ENCODE results near the gene AKTIP.

Gene AKTIP

DNA sequence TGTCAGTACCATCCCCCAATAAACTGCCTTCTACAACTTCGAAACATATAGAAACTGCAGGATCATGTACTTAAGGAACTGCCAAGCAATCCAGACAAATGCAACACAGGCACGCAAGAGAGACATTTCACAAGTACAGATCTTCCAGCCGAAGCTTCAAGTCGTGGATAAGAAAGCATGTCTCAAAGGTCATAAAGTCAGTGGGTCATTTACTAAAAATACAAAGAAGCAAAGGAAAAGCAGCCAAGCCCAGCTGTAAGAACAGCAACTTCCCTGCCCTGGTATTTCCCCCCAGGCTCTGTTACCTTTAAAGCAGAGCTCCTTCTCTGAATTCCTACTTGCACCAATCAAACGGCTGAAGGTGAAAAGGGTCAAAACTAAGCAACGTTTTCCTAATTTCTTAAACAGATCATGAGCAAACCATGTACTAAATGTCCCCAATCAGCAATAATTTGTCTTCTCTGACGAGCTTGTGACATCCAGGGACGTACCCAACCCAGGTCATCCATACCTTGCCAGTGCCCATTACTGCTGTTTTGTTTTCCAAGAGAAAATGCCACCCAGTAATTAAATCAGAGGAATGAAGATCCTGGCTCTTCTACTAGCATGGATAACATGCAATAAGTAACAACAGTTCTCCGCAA is 1.7 kb downstream of the AKTIP start:
- no peak overlapping the region for H3K27ac ChIP-seq (ENCODE audit: low read depth, low read length)
- 71% methylated on average over 9 of the region's 9 CpGs for WGBS

DNA sequence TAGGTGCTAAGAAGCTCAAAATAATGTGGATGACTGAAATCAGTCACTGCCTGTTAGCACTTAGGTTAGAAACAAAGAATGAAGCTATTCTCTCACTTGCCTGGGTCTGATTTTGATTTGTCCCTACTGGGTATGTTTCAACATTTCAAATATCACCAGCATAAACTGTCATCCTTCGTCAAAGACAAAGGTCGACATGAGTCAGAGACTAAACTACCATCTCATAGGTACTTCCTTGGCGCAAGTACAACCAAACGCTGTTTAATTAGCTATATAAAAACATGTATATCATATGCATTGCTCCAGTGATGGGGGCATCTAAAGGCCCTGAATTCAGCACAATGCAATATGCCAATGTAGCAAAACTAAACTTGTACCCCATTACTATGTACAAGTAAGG is 4.0 kb downstream of the AKTIP start:
- Histone ChIP-seq H3K4me1 (ENCODE audit: insufficient read depth, low read length) (peaks cover 10% of the 10 kb centered on the region), H3K4me3 (ENCODE audit: low read length) (no peak overlapping the region), H3K9ac (ENCODE audit: low read depth, low read length) (no peak overlapping the region), H3K36me3 (ENCODE audit: insufficient read depth, low read length) (peaks cover 48% of the 10 kb centered on the region), H3K27ac (ENCODE audit: low read depth, low read length) (no peak overlapping the region), H3K9me3 (ENCODE audit: insufficient read depth, low read depth, low read length) (no peaks in the 10 kb centered on the region), H3K27me3 (ENCODE audit: insufficient read depth, low read length) (no peaks in the 10 kb centered on the region)
- 87% methylated on average over 3 of the region's 4 CpGs for WGBS

More for the DNA sequence above, 1.7 kb downstream of the AKTIP start:
- Histone ChIP-seq H3K36me3 (ENCODE audit: insufficient read depth, low read length) (peaks cover 24% of the 10 kb centered on the region), H3K9me3 (ENCODE audit: insufficient read depth, low read depth, low read length) (no peaks in the 10 kb centered on the region), H3K4me1 (ENCODE audit: insufficient read depth, low read length) (peaks cover 18% of the 10 kb centered on the region), H3K27me3 (ENCODE audit: insufficient read depth, low read length) (no peaks in the 10 kb centered on the region), H3K9ac (ENCODE audit: low read depth, low read length) (no peak overlapping the region), H3K4me3 (ENCODE audit: low read length) (peak overlapping the region; percentile 96)

DNA sequence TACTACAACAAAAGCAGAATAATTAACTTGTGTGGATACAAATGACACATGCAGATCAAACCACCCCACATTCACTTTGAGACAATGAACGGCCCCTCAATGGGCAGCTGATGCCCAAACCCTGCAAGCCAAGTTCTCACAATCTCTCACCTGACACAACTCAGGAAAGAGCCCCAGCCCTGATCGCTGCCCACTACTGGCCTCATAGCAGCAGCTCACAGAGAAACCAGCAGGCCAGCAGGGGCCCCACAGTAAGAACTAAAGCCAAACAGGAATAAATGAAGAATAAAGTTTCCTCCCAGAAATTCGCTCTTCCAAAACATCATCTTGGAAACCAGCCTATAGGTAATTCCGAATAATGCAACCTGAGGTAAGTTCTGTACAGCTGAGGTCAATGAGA is 7.7 kb downstream of the AKTIP start:
- Histone ChIP-seq H3K4me3 (ENCODE audit: low read length) (no peak overlapping the region), H3K4me1 (ENCODE audit: insufficient read depth, low read length) (no peaks in the 10 kb centered on the region), H3K36me3 (ENCODE audit: insufficient read depth, low read length) (peaks cover 83% of the 10 kb centered on the region), H3K27ac (ENCODE audit: low read depth, low read length) (no peak overlapping the region), H3K9ac (ENCODE audit: low read depth, low read length) (no peak overlapping the region), H3K27me3 (ENCODE audit: insufficient read depth, low read length) (no peaks in the 10 kb centered on the region), H3K9me3 (ENCODE audit: insufficient read depth, low read depth, low read length) (no peaks in the 10 kb centered on the region)
- 94% methylated on average over 4 of the region's 4 CpGs for WGBS

DNA sequence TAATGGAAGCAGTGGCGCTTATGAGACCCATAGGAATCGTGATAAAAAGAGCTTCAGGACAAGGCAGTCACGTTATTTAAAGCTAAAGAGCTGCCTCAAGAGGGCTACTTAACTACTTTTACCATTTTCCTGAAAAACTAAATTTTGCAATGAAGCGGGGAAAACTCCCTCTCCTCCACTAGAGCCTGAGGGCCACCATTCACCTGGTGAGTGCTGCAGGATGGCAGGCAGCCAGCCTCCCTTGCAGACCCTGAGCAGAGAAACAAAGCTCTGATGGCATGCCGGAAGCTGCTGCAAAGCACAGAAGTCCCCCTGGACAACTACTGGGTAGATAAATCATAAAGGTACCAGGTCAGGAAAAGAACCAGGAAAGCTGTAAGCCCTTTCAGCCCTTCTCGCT is 8.4 kb downstream of the AKTIP start:
- Histone ChIP-seq H3K9ac (ENCODE audit: low read depth, low read length) (no peak overlapping the region), H3K36me3 (ENCODE audit: insufficient read depth, low read length) (peaks cover 90% of the 10 kb centered on the region), H3K4me3 (ENCODE audit: low read length) (no peak overlapping the region)

DNA sequence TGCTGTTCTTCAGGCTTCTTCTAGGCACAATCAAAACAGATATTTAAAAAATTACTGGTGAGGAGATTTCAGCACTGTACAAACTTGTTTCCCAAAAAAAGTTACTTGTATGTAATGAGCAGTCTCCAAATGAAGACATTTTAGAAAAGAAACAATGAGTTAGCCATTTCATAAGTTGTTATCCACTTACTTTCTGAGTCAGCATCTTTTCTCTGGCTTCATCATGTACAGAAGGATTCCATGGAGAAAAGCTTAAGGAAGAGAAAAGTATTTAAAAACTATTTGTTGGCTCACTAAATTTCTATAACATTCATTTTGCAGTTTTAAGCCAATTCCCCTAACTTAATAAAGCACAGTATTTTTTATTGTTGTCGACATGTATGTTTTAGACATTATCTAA is 10.5 kb downstream of the AKTIP start:
- peaks cover 93% of the 10 kb centered on the region for H3K36me3 ChIP-seq (ENCODE audit: insufficient read depth, low read length)
- WGBS, result no CpG with 5 or more reads among the region's 1 CpG
- H3K27me3 ChIP-seq (ENCODE audit: insufficient read depth, low read length), result no peaks in the 10 kb centered on the region
- no peak overlapping the region for H3K27ac ChIP-seq (ENCODE audit: low read depth, low read length)
- H3K4me3 ChIP-seq (ENCODE audit: low read length), result no peak overlapping the region
- H3K9me3 ChIP-seq (ENCODE audit: insufficient read depth, low read depth, low read length), result no peaks in the 10 kb centered on the region
- H3K9ac ChIP-seq (ENCODE audit: low read depth, low read length), result no peak overlapping the region
- H3K4me1 ChIP-seq (ENCODE audit: insufficient read depth, low read length), result no peaks in the 10 kb centered on the region

More for the DNA sequence above, 8.4 kb downstream of the AKTIP start:
- Histone ChIP-seq H3K27me3 (ENCODE audit: insufficient read depth, low read length) (no peaks in the 10 kb centered on the region), H3K4me1 (ENCODE audit: insufficient read depth, low read length) (no peaks in the 10 kb centered on the region), H3K27ac (ENCODE audit: low read depth, low read length) (no peak overlapping the region), H3K9me3 (ENCODE audit: insufficient read depth, low read depth, low read length) (no peaks in the 10 kb centered on the region)
- 98% methylated on average over 6 of the region's 6 CpGs for WGBS

DNA sequence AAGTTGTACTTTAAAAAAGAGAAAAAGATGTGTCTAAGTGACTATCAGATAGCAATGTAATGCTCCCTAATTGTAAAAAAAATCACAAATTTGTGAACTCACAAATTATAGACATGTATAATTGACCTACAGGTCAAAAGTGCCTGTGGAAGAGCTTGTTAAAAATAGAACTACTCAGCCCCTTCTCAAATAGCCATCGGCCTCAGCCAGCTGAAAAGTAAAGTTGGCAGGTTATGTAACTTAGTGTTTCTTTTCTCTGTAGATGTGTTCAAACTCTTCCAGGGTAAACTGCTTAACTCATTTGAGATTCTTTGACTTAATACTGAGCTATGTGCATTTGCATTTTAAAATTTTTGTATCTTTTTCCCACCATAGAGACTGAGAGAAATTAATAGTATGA is 13.3 kb downstream of the AKTIP start:
- WGBS, result 100% methylated on average over 1 of the region's 1 CpG
- no peak overlapping the region for H3K27ac ChIP-seq (ENCODE audit: low read depth, low read length)
- H3K27me3 ChIP-seq (ENCODE audit: insufficient read depth, low read length), result no peaks in the 10 kb centered on the region
- H3K4me1 ChIP-seq (ENCODE audit: insufficient read depth, low read length), result no peaks in the 10 kb centered on the region
- no peak overlapping the region for H3K4me3 ChIP-seq (ENCODE audit: low read length)
- peaks cover 93% of the 10 kb centered on the region for H3K36me3 ChIP-seq (ENCODE audit: insufficient read depth, low read length)
- peaks cover 16% of the 10 kb centered on the region; the same call in 1 of the 2 replicates for H3K9me3 ChIP-seq (ENCODE audit: insufficient read depth, low read depth, low read length)
- H3K9ac ChIP-seq (ENCODE audit: low read depth, low read length), result no peak overlapping the region

DNA sequence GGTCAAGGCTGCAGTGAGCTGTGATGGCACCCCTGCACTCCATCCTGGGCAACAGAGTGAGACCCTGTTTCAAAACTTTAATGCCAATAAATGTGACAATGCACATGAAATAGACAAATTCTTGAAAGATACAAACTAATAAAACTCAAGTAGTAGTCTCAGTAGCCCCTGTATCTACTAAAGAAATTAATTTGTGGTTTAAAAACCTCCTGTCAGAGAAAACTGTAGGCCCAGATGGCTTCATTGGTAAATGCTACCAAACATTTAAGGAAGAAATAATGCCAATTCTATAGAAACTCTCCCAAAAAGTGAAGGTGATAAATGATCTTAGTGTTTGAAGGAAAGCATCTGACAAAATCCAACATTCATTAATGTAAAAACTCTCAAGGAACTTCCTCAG is 16.8 kb downstream of the AKTIP start:
- Histone ChIP-seq H3K4me3 (ENCODE audit: low read length) (no peak overlapping the region), H3K36me3 (ENCODE audit: insufficient read depth, low read length) (peaks cover 92% of the 10 kb centered on the region), H3K9ac (ENCODE audit: low read depth, low read length) (no peak overlapping the region), H3K9me3 (ENCODE audit: insufficient read depth, low read depth, low read length) (peaks cover 18% of the 10 kb centered on the region; the same call in 1 of the 2 replicates), H3K4me1 (ENCODE audit: insufficient read depth, low read length) (no peaks in the 10 kb centered on the region), H3K27ac (ENCODE audit: low read depth, low read length) (no peak overlapping the region), H3K27me3 (ENCODE audit: insufficient read depth, low read length) (no peaks in the 10 kb centered on the region)

DNA sequence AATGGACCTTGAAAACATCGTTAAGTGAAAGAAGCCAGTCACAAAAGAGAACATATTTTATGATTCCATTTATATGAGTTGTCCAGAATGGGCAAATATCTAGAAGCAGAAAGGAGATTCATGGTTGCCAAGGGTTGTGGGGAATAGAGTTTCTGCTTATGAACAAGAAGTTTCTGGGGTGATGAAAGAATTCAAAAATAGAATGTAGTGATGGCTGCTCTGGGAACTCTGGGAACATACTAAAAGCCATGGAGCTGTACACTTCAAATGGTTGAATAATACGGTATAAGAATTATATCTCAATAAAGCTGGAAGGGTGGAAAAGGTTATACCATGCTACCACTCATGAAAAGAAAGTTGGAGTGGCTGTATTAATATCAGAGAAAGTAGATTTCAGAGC is 18.5 kb downstream of the AKTIP start:
- Histone ChIP-seq H3K4me3 (ENCODE audit: low read length) (no peak overlapping the region), H3K4me1 (ENCODE audit: insufficient read depth, low read length) (no peaks in the 10 kb centered on the region), H3K36me3 (ENCODE audit: insufficient read depth, low read length) (peaks cover 93% of the 10 kb centered on the region), H3K27ac (ENCODE audit: low read depth, low read length) (no peak overlapping the region), H3K9me3 (ENCODE audit: insufficient read depth, low read depth, low read length) (peaks cover 18% of the 10 kb centered on the region; the same call in 1 of the 2 replicates), H3K27me3 (ENCODE audit: insufficient read depth, low read length) (no peaks in the 10 kb centered on the region), H3K9ac (ENCODE audit: low read depth, low read length) (no peak overlapping the region)
- WGBS, result 95% methylated on average over 2 of the region's 2 CpGs

DNA sequence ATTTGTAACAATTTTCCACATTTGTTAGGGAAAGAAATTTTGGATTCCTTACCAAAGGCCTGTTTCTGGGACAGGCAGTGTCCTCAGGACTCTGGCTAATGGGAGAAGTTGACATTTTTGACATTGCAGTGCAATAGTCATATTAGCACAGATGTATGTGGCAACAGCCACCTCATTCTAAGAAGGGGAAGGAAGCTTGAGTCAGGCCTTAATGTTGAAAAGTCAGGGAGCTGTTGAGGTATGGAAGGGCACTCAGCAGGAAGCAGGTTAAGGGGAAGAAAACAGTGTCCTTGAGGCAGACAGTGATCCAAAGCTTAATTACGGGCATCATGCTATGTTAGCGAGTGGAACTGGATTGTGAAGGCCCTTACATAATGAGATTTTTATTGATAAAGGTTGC is 20.9 kb downstream of the AKTIP start:
- H3K4me1 ChIP-seq (ENCODE audit: insufficient read depth, low read length), result no peaks in the 10 kb centered on the region
- H3K36me3 ChIP-seq (ENCODE audit: insufficient read depth, low read length), result peaks cover 88% of the 10 kb centered on the region
- peaks cover 16% of the 10 kb centered on the region; the same call in 1 of the 2 replicates for H3K9me3 ChIP-seq (ENCODE audit: insufficient read depth, low read depth, low read length)
- H3K27me3 ChIP-seq (ENCODE audit: insufficient read depth, low read length), result no peaks in the 10 kb centered on the region
- no peak overlapping the region for H3K4me3 ChIP-seq (ENCODE audit: low read length)
- H3K9ac ChIP-seq (ENCODE audit: low read depth, low read length), result no peak overlapping the region
- H3K27ac ChIP-seq (ENCODE audit: low read depth, low read length), result no peak overlapping the region
- WGBS, result over 99% methylated on average over 2 of the region's 2 CpGs

DNA sequence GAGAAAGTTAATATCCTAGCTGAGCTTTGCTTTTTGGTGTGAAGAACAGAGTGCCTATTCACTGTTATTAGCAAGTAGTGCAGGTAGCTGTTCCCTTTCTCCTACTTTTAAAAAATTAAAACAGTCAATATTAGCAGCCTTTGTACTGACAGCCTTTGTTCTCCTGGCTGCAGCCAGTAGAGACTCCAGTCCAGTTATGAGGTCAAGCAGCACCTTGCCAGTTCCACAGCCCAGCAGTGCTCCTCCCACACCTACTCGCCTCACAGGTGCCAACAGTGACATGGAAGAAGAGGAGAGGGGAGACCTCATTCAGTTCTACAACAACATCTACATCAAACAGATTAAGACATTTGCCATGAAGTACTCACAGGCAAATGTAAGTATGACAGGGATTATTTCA is 22.6 kb downstream of the AKTIP start:
- Histone ChIP-seq H3K36me3 (ENCODE audit: insufficient read depth, low read length) (peaks cover 83% of the 10 kb centered on the region), H3K27ac (ENCODE audit: low read depth, low read length) (no peak overlapping the region)
- 100% methylated on average over 1 of the region's 1 CpG for WGBS

DNA sequence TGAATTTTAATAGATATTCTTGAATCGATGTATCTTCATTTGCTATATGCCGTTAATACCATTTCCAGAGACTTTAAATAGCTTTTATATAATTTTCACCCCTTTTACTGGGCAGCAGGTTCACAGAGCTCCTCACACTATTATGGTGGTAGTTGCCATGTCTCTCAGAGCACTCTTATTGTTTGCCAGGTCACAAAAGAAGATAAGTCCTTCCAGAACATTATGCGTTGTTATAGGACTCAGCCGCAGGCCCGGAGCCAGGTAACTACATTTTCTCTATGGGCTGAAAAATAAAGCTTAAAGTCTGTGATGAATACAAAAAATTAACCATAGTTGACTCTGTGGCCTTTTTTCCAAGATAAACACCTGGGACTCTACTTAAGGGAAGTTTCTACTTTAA is 24.0 kb downstream of the AKTIP start:
- Histone ChIP-seq H3K27ac (ENCODE audit: low read depth, low read length) (no peak overlapping the region), H3K4me3 (ENCODE audit: low read length) (no peak overlapping the region), H3K9ac (ENCODE audit: low read depth, low read length) (no peak overlapping the region), H3K27me3 (ENCODE audit: insufficient read depth, low read length) (no peaks in the 10 kb centered on the region), H3K36me3 (ENCODE audit: insufficient read depth, low read length) (peaks cover 72% of the 10 kb centered on the region), H3K4me1 (ENCODE audit: insufficient read depth, low read length) (no peaks in the 10 kb centered on the region), H3K9me3 (ENCODE audit: insufficient read depth, low read depth, low read length) (no peaks in the 10 kb centered on the region)
- 98% methylated on average over 3 of the region's 5 CpGs for WGBS

More for the DNA sequence above, 22.6 kb downstream of the AKTIP start:
- H3K4me1 ChIP-seq (ENCODE audit: insufficient read depth, low read length), result no peaks in the 10 kb centered on the region
- H3K4me3 ChIP-seq (ENCODE audit: low read length), result no peak overlapping the region
- H3K9me3 ChIP-seq (ENCODE audit: insufficient read depth, low read depth, low read length), result peaks cover 5% of the 10 kb centered on the region; the same call in 1 of the 2 replicates
- H3K27me3 ChIP-seq (ENCODE audit: insufficient read depth, low read length), result no peaks in the 10 kb centered on the region
- no peak overlapping the region for H3K9ac ChIP-seq (ENCODE audit: low read depth, low read length)

DNA sequence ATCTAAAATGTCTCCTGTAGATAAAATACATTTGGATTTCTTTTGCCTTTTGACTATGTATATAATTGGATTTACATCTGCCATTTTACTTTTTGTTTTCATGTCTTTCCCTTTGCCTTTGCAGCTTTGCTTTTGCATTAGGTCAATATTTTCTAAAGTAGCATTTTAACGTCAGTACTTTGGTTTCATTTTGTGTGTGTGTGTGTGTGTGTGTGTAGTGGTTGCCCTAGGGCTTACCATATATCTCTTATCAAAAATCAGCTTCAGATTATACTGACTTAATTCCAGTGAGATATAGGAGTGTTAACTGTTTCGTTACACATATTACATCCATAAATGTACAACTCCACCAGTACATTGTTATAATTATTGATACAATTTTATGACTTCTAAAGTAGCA is 26.1 kb downstream of the AKTIP start:
- Histone ChIP-seq H3K27me3 (ENCODE audit: insufficient read depth, low read length) (no peaks in the 10 kb centered on the region), H3K27ac (ENCODE audit: low read depth, low read length) (no peak overlapping the region), H3K4me3 (ENCODE audit: low read length) (no peak overlapping the region), H3K4me1 (ENCODE audit: insufficient read depth, low read length) (no peaks in the 10 kb centered on the region), H3K9ac (ENCODE audit: low read depth, low read length) (no peak overlapping the region), H3K9me3 (ENCODE audit: insufficient read depth, low read depth, low read length) (no peaks in the 10 kb centered on the region), H3K36me3 (ENCODE audit: insufficient read depth, low read length) (peaks cover 72% of the 10 kb centered on the region)
- WGBS, result no CpG with 5 or more reads among the region's 2 CpGs
